Psoas muscle (tissue), 8 donors: ENCODE data around the gene NR6A1. TPM values are rescaled to one million over a fixed set of nuclear protein-coding genes. Genes with fewer than 3 reads are reported as not detected.
"Not testable (repeated sequence)": the region's sequence is repeated elsewhere in the genome, so short reads cannot be mapped to it uniquely, and the experiment has no call there.

ENCODE experiments used
- ATAC-seq, 4 donors: fragments of 200-7000 bp; cut with Tn5 transposase; one replicate each; pipeline ENCODE4 v1.9.1; 2020; ENCODE audit warnings: moderate library complexity in 3 of 4, mild to moderate bottlenecking in 2 of 4
- DNase-seq, 2 donors: peaks; one replicate each; pipeline ENCODE4 v3.0.0-alpha.2; 2020
- H3K27ac ChIP-seq: fragments of 200-600 bp; one replicate; pipeline ENCODE4 v1.8.0; 2022
- H3K27me3 ChIP-seq, 3 donors: fragments of 200-600 bp in 1 of 3; one replicate each; pipeline versions ENCODE4 v1.6.1 to v1.8.0; 2013 to 2022; ENCODE audit warnings: low read length in 2 of 3, mild to moderate bottlenecking in 2 of 3, moderate library complexity in 1 of 3; ENCODE audit not compliant: insufficient read depth in 3 of 3
- H3K36me3 ChIP-seq, 2 donors: fragments of 200-600 bp in 1 of 2; one replicate each; pipeline versions ENCODE4 v1.6.1 to v1.8.0; 2013 to 2022; ENCODE audit warnings: low read depth in 1 of 2, mild to moderate bottlenecking in 1 of 2, moderate library complexity in 1 of 2; ENCODE audit not compliant: insufficient read depth in 1 of 2
- H3K4me1 ChIP-seq: fragments of 200-600 bp; one replicate; pipeline ENCODE4 v1.8.0; 2022
- H3K4me3 ChIP-seq: fragments of 200-600 bp; one replicate; pipeline ENCODE4 v1.8.0; 2022; ENCODE audit warnings: mild to moderate bottlenecking
- H3K9me3 ChIP-seq: fragments of 200-600 bp; one replicate; pipeline ENCODE4 v1.8.0; 2022
- WGBS, 3 donors: extraction: QIAGEN DNeasy Blood & Tissue Kit; methylation state at CpG; one replicate each; pipeline versions ENCODE4 v1.1.6 to v1.1.7; 2013; 5-methylcytosine and 5-hydroxymethylcytosine counted together
- intact Hi-C, 2 donors: fragments of 100-400 bp; cut with DNase I; formaldehyde crosslinking; loops; one replicate each; pipeline versions ENCODE4 v1.11.0 to v1.14.2; 2022
- polyA plus RNA-seq, 3 donors: library from polyadenylated mRNA; stranded (reverse); fragments of 200-250 nt; gene quantifications; one replicate each; pipeline ENCODE4 v1.2.3, GENCODE V29; 2013
- total RNA-seq, 4 donors: library from RNA; stranded (reverse); fragmentation: NEBNext Ultra II Directional in 2 of 4; extraction: Animal tissue kit (Norgen Biotek cat#: 25700) in 2 of 4; gene quantifications; one replicate each; pipeline versions ENCODE4 v1.2.1 to v1.2.4, GENCODE V29; 2021 to 2023
- TF ChIP-seq, protein P1 (sequence below): fragments of 200-600 bp; IDR thresholded peaks from one replicate; pipeline ENCODE4 v1.8.0; 2022; ENCODE audit warnings: antibody characterized with exemption
- donor health status: healthy with polysubstance abuse.
- donor health status: DM: no; HTN: no; CAD: no; lungs with moderate emphysema.
- donor health status: Bipolar disorder and iron deficiency.
- donor health status: healthy.
- donor health status: DM: yes; HTN: yes; CAD: no.
- donor health status: DM: no; HTN: no; CAD: no.
- donor health status: DM: no; HTN: no; CAD: no.
- donor health status: DM: yes; HTN: yes; CAD: no.

NR6A1 gene
- total and polyA plus RNA-seq, 7 donors, result 0.32 to 2.6 (median 0.70) TPM

DNA sequence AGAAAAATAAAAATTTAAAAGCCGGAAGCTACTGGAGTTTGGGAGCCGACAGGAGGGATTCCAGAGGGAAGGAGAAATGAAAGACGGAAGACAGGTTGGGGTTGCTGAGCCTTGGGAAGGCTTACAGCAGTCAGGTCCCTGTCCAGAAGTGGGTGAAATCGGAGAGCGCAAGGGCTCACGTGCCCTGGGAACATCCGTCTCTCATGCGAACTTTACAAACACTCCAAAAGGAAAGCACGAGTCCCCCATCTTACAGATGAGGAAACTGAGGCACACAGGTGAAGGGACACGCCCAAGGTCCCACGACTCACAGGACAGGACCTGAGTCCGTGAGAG lies 5.5 kb upstream of the NR6A1 start:
- Histone ChIP-seq H3K27me3 (no peaks in the 10 kb centered on the region), H3K36me3 (no peaks in the 10 kb centered on the region), H3K9me3 (no peaks in the 10 kb centered on the region), H3K4me3 (peak overlapping the region; percentile 70), H3K27ac (no peak overlapping the region), H3K4me1 (peaks cover 9% of the 10 kb centered on the region)
- ATAC-seq (no peak), DNase-seq (no peak)
- TF ChIP-seq, protein P1, sequence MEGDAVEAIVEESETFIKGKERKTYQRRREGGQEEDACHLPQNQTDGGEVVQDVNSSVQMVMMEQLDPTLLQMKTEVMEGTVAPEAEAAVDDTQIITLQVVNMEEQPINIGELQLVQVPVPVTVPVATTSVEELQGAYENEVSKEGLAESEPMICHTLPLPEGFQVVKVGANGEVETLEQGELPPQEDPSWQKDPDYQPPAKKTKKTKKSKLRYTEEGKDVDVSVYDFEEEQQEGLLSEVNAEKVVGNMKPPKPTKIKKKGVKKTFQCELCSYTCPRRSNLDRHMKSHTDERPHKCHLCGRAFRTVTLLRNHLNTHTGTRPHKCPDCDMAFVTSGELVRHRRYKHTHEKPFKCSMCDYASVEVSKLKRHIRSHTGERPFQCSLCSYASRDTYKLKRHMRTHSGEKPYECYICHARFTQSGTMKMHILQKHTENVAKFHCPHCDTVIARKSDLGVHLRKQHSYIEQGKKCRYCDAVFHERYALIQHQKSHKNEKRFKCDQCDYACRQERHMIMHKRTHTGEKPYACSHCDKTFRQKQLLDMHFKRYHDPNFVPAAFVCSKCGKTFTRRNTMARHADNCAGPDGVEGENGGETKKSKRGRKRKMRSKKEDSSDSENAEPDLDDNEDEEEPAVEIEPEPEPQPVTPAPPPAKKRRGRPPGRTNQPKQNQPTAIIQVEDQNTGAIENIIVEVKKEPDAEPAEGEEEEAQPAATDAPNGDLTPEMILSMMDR, result no peak
- 6 to 19% (median 10%) methylated on average over 10 to 12 of the region's 12 CpGs for WGBS, 3 donors
- intact Hi-C loops, result loop anchor here in 1 of 2 donors (10.0 kb wide), 1 partner anchor 598 kb away; no protein-coding TSS in a partner anchor

DNA sequence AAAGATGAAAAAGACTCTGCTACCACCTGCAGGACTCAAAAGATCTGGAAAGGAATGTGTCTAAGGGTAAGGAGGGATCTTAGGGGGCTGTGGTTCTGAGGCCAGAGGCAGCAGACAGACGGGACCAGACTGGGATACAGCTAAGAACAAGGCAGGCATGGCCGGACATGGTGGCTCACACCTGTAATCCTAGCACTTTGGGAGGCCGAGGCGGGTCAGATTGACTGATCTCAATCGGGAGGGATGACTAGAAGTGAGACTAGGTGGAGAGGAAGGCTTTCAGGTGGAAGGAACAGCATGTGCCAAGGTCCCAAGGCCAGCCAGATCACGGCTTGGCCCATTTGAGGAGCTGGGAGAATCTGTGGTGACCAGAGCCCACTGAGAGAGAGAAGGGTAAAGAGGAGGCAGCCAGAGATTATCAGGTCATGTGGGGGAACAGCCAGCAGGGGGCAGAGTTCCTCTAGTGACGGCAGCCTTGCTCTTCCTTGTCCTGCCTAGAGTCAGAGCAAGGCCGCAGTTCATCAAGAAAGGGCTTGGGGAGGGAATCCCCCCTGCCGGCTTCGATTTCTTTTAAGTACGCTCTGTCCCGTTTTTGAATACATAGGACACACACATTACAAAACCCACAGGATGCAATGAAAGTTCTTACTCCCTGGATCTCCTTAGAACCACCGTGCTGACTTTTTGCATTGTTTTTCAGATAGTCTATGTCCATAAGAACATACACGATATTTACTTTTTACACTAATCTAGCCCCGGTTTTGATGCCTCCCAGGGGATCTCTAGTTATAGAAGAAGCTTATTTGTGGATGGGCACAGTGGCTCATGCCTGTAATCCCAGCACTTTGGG lies 3.2 kb upstream of the NR6A1 start:
- no peak overlapping the region for H3K27ac ChIP-seq
- TF ChIP-seq, protein P1, result peak; percentile 85
- H3K36me3 ChIP-seq, result no peaks in the 10 kb centered on the region
- H3K9me3 ChIP-seq, result no peaks in the 10 kb centered on the region
- WGBS, 3 donors, result 32 to 38% (median 34%) methylated on average over 15 of the region's 15 CpGs
- ATAC-seq, result peak in 2 of 4 donors; percentile 39 to 41
- peak; percentile 80 to 91 for DNase-seq
- H3K4me1 ChIP-seq, result peaks cover 9% of the 10 kb centered on the region
- peaks cover 0 to 6% (median 2%) of the 10 kb centered on the region in 3 donors for H3K27me3 ChIP-seq
- intact Hi-C loops, result loop anchor here (1.0 to 10.0 kb wide), 3 partner anchors 79 to 600 kb away; partner anchors contain the start of genes SCAI (in 1 of the 2) and WDR38 (in 1 of the 2)
- no peak overlapping the region for H3K4me3 ChIP-seq

DNA sequence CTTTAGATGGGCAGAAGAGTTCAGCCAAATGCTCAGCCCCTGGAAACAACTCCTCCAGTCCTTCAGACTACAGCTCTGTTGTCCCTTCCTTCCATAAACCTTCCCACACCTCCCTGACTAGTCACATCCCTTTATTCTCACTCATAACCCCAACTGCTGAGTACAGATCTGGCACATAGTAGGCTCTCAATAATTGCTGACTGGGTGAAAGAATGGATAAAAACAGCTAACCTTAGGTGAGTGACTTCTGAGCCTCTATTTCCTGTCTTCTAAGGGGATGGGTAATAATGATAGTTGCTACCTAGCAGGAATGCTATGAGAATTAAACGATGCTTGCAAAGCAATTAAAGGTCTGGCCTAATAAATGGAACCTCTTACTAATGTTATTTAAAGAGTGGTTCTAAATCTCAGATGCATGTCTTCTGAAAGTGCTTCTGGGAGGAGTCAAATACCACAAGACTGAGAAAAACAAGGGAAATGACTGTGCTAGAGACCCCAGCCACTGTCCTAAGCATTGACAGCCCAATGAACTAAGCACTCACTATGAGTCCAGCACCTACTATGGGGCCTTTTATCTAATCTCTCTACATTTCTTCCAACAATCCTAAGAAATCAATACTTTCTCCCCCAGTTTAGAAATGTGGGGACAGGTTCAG lies 2.5 kb upstream of the NR6A1 start:
- DNase-seq (no peak), ATAC-seq (no peak)
- TF ChIP-seq, protein P1, result no peak
- Histone ChIP-seq H3K4me3 (no peak overlapping the region), H3K9me3 (no peaks in the 10 kb centered on the region), H3K27me3 (peaks cover 0 to 10% (median 2%) of the 10 kb centered on the region in 3 donors), H3K4me1 (peaks cover 6% of the 10 kb centered on the region), H3K36me3 (no peaks in the 10 kb centered on the region), H3K27ac (no peak overlapping the region)
- intact Hi-C loops, result loop anchor here (1.0 to 10.0 kb wide), 4 partner anchors 80 to 601 kb away; partner anchors contain the start of genes SCAI (in 1 of the 2) and WDR38 (in 1 of the 2)
- WGBS, 3 donors, result 85 to 97% (median 94%) methylated on average over 1 of the region's 1 CpG

- not testable (repeated sequence) for H3K36me3 ChIP-seq, H3K9me3 ChIP-seq, H3K4me3 ChIP-seq, H3K27ac ChIP-seq, ATAC-seq
- peak in 1 of 2 donors; percentile 48 for DNase-seq
- H3K4me1 ChIP-seq, result peaks cover 10% of the 10 kb centered on the region
- whole genome bisulfite sequencing, 3 donors, result 89% methylated on average over 15 of the region's 15 CpGs
- intact Hi-C loops, result loop anchor here (1.0 to 10.0 kb wide), 4 partner anchors 79 to 602 kb away; partner anchors contain the start of gene SCAI (in 1 of the 2)
- peaks cover 0 to 10% (median 2%) of the 10 kb centered on the region in 3 donors for H3K27me3 ChIP-seq
Measured at GRCh38 chr9:124772877-124773276, 1.8 kb upstream of the NR6A1 start.
